Measurements from ENCODE around the gene KIF26B.

The KIF26B gene

DNA sequence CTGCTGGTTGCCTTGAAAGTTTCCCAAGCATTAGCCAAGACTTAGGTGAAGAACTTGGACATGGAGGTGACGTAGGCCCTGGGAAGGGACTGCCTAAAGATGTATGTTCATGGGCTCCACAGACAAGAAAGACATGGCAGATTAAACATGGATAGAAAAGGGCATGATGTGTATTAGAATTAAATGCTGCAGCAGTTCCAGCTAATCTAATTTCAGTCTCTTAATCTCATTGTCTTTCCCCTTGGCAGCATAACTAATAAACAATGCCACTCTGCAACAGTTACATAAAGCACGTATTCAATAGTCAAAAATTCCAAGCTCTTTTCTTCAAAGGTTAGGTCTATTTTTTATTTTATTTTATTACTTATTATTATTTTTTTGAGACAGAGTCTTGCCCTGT, 251.6 kb downstream of the KIF26B start:
- no peak for TF ChIP-seq CTCF (IDR thresholded peaks at IDR 0.05; ENCODE audit: low read depth, low read length, missing control alignments)
- no peak for DNase-seq (ENCODE audit: low read depth)
- no peak overlapping the region for H3K4me3 ChIP-seq (ENCODE audit: low read depth, low read length)
- in situ Hi-C loops (cut with HindIII; ENCODE audit: low sequenced_read_pairs), result no loop called here

- in situ Hi-C loops (cut with HindIII; ENCODE audit: low sequenced_read_pairs), result no loop called here
- no peak for TF ChIP-seq CTCF (IDR thresholded peaks at IDR 0.05; ENCODE audit: low read depth, low read length, missing control alignments)
- H3K4me3 ChIP-seq (ENCODE audit: low read depth, low read length), result no peak overlapping the region
- DNase-seq (ENCODE audit: low read depth), result no peak
Observed at GRCh38 chr1:245407983-245408382, 253.2 kb downstream of the KIF26B start.

DNA sequence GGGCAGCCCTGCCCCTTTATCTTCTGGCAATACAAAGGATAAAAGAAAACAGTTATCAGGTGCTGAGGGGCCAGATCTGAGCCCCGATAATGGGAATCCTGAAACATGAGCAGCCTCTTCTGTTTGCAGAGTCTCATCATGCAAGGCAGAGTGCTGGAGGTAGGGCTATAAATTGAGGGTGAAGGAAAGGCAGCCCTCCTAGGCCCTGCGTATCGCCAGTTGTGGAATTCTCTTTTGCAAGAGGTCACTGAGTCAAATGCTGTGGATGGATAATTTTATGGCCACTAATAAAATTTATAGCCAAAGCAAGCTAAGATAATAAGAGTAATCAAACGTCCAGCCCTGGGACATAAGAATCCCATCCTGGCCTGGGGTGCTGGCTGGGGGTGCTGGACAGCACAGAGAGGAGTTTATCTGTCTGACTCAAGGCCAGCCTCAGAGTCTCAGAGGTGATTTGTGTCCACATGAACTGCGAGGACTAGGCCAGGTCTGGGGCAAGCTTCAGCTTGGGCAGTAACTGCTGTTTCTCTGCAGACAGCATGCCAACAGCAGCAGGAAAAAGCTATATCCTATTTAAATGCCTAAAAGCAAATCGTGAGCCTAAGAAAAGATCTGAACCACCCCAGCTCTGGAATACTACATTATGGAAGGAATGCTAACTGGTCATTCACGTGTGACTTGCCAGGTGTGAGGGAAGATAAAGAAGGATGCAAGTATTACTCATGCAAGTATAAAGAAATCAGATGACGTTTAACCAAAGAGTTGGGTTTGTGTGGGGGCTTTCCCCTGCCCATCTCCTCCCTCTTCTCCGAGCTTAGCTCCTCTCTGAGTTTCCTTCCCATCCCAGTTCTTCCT, 254.8 kb downstream of the KIF26B start:
- no peak for TF ChIP-seq CTCF (IDR thresholded peaks at IDR 0.05; ENCODE audit: low read depth, low read length, missing control alignments)
- DNase-seq (ENCODE audit: low read depth), result no peak
- in situ Hi-C loops (cut with HindIII; ENCODE audit: low sequenced_read_pairs), result loop anchor here (5.0 kb wide), 1 partner anchor 83 kb away; no protein-coding TSS in a partner anchor
- H3K4me3 ChIP-seq (ENCODE audit: low read depth, low read length), result no peak overlapping the region

DNA sequence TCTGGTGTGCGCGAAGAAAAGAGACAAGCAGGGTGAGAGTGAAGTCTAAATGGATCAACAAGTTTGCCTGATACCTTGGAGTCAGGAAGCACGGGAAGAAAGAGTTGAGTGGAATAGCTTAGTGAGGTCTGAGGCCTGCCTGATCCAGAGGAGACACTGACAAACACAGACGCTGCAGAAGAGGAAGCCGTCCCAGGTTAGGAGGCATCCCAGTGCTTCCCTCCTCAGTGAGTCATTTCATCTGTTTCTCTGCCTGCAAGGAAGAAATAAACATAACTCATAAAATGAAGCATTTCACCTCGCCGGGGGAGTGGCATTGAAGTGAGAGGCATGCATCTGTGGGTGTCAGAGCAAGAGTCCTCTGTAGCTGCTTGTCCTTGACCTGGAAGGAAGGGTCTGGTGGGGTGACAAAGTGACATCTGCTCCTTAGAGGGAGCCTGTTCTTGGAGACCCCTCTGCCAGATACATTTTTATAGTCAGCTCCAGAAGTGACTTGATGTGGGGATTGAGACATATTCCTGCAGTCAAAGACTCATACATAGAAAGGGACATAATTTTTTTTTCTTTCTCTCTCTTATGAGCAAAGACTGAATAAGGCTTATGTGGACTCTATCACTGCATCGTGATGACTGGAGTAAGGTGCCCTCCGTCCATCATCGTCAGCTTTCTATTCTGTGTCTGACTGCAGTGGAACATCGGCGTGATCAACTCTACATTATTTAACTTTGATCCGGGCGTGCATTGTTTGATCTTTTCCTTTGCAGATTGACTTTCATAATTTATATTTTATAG, 256.7 kb downstream of the KIF26B start:
- in situ Hi-C loops (cut with HindIII; ENCODE audit: low sequenced_read_pairs), result loop anchor here (5.0 kb wide), 1 partner anchor 81 kb away; no protein-coding TSS in a partner anchor
- TF ChIP-seq CTCF (IDR thresholded peaks at IDR 0.05; ENCODE audit: low read depth, low read length, missing control alignments), result no peak

GRCh38 chr1:245412306-245412705, 257.5 kb downstream of the KIF26B start:
- no peak for TF ChIP-seq CTCF (IDR thresholded peaks at IDR 0.05; ENCODE audit: low read depth, low read length, missing control alignments)
- DNase-seq (ENCODE audit: low read depth), result no peak
- H3K4me3 ChIP-seq (ENCODE audit: low read depth, low read length), result no peak overlapping the region
- in situ Hi-C loops (cut with HindIII; ENCODE audit: low sequenced_read_pairs), result loop anchor here (5.0 kb wide), 1 partner anchor 80 kb away; no protein-coding TSS in a partner anchor

More for the DNA sequence above, 256.7 kb downstream of the KIF26B start:
- no peak overlapping the region for H3K4me3 ChIP-seq (ENCODE audit: low read depth, low read length)
- no peak for DNase-seq (ENCODE audit: low read depth)

DNA sequence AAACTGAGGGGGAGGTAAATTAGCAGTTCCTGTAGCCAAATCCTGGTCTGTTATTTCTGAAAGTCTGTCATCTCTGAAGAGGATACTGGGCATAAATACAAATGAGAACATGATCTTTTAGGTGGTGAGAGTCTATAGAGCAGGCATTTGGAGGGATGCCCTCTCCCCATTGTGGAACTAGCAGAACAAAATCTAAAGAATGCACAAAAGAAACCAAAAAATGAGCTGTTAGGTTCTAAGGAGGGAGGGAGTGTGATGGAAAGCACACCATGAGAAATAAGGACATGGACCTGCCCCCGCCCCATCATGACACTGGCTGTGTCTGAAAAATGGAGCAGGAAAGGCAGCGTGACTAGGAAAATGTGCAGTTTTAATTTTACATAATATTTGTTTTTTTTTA, 262.0 kb downstream of the KIF26B start:
- in situ Hi-C loops (cut with HindIII; ENCODE audit: low sequenced_read_pairs), result no loop called here
- no peak for DNase-seq (ENCODE audit: low read depth)
- no peak overlapping the region for H3K4me3 ChIP-seq (ENCODE audit: low read depth, low read length)
- no peak for TF ChIP-seq CTCF (IDR thresholded peaks at IDR 0.05; ENCODE audit: low read depth, low read length, missing control alignments)

Measured in astrocyte of the cerebellum (primary cell).